ENCODE results near the gene FAM114A1. TPM values are rescaled to one million over a fixed set of nuclear protein-coding genes. Genes with fewer than 3 reads are reported as not detected.

FAM114A1 gene
- total and polyA plus RNA-seq, 2 of the 4 experiments (the other 2 are of a cell fraction) = 135 to 649 TPM

DNA sequence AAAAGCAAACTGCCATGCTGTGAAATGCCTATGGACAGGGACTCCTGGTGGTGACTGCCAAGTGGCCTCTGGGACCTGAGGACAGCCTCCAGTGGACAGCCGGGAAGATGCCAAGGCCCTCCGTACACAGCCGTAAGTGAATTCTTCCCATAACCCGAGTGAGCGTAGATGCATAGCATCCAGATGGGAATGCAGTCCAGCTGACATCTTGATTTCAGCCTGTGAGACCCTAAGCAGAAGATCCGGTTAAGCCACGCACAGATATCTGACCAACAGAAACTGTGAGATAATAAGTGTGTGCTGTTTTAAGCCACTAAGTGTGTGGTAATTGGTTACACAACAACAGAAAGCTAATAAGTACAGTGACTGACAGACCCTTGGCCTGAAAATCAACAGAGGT, 108.7 kb downstream of the FAM114A1 start:
- 94% methylated on average over 5 of the region's 7 CpGs; no CpG with 5 or more reads in 1 of the 2 experiments for WGBS, 2 experiments (ENCODE audit: extremely low coverage in 2 of 2, insufficient read length in 1 of 2)
- dilution Hi-C loops (cut with HindIII; ENCODE audit: low sequenced_read_pairs, unreplicated experiment) (no loop called here), in situ Hi-C loops (cut with MboI; ENCODE audit: low sequenced_read_pairs) (no loop called here), intact Hi-C loops (cut with micrococcal nuclease) (no loop called here)
- Histone ChIP-seq H3K4me1 (ENCODE audit: control insufficient read depth, insufficient read depth, low read length) (peaks cover 6% of the 10 kb centered on the region; the same call in 1 of the 2 replicates), H4K8ac (ENCODE audit: low read depth in 2 of 2, low read length in 2 of 2) (peak overlapping the region in 1 of 2 experiments; percentile 40; a peak in 1 of 4 replicates), H2BK120ac (ENCODE audit: low read depth, low read length) (peak overlapping the region; percentile 79), H3K9ac (ENCODE audit: low read depth, low read length) (no peak overlapping the region), H2BK15ac (ENCODE audit: low read depth, low read length) (peak overlapping the region; percentile 45; the same call in 2 of the 3 replicates), H3K23ac (ENCODE audit: low read depth, low read length) (no peak overlapping the region), H2AK5ac (ENCODE audit: low read depth, low read length) (peak overlapping the region; percentile 89), H3K4me3 (ENCODE audit: insufficient read depth, low read depth, low read length) (no peak overlapping the region), H2AFZ (replicated peaks; ENCODE audit: low read length, poor library complexity) (no peak overlapping the region), H2AK9ac (replicated peaks; ENCODE audit: low read depth, low read length, poor library complexity) (peak overlapping the region; percentile 66), H3K14ac (replicated peaks; ENCODE audit: low read depth, low read length) (no peak overlapping the region), H3K79me1 (ENCODE audit: low read depth in 1 of 2, low read length in 2 of 2) (peaks cover 0 to 3% of the 10 kb centered on the region in 2 experiments; a peak in 1 of 4 replicates), H3K4me2 (ENCODE audit: low read depth, low read length) (no peak overlapping the region), H3K9me1 (ENCODE audit: insufficient read depth, low read length) (peaks cover 7% of the 10 kb centered on the region; the same call in 1 of the 2 replicates), H3K36me3 (ENCODE audit: control insufficient read depth, insufficient read depth, low read length) (no peaks in the 10 kb centered on the region), H4K91ac (ENCODE audit: insufficient read depth, low read depth, low read length) (peak overlapping the region; percentile 76), H2BK20ac (ENCODE audit: low read depth, low read length) (peak overlapping the region; percentile 7; the same call in 1 of the 2 replicates), H3K9me3 (ENCODE audit: control insufficient read depth, insufficient read depth, low read length) (no peaks in the 10 kb centered on the region), H3K27me3 (ENCODE audit: control insufficient read depth, insufficient read depth, low read length) (no peaks in the 10 kb centered on the region), H2BK5ac (ENCODE audit: low read depth, low read length, poor library complexity, severe bottlenecking) (no peak overlapping the region), H3K56ac (ENCODE audit: extremely low read depth, insufficient read depth, low read length) (no peak overlapping the region), H4K20me1 (ENCODE audit: insufficient read depth, low read length) (no peaks in the 10 kb centered on the region), H3K18ac (ENCODE audit: low read depth, low read length) (no peak overlapping the region), H3K4ac (ENCODE audit: low read depth, low read length) (peak overlapping the region; percentile 72), H4K5ac (ENCODE audit: low read depth, low read length) (no peak overlapping the region), H3K27ac (ENCODE audit: insufficient read depth, low read length) (no peak overlapping the region)
- TF ChIP-seq MXI1 (IDR thresholded peaks at IDR 0.05; ENCODE audit: borderline replicate concordance, low read depth, low read length) (no peak), CHD1 (IDR thresholded peaks at IDR 0.05; ENCODE audit: low read depth, low read length) (no peak)
- TF ChIP-seq, protein P1, sequence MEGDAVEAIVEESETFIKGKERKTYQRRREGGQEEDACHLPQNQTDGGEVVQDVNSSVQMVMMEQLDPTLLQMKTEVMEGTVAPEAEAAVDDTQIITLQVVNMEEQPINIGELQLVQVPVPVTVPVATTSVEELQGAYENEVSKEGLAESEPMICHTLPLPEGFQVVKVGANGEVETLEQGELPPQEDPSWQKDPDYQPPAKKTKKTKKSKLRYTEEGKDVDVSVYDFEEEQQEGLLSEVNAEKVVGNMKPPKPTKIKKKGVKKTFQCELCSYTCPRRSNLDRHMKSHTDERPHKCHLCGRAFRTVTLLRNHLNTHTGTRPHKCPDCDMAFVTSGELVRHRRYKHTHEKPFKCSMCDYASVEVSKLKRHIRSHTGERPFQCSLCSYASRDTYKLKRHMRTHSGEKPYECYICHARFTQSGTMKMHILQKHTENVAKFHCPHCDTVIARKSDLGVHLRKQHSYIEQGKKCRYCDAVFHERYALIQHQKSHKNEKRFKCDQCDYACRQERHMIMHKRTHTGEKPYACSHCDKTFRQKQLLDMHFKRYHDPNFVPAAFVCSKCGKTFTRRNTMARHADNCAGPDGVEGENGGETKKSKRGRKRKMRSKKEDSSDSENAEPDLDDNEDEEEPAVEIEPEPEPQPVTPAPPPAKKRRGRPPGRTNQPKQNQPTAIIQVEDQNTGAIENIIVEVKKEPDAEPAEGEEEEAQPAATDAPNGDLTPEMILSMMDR (conservative IDR thresholded peaks at IDR 0.05; ENCODE audit: low read depth, low read length) = no peak
- ChIA-PET CTCF (no interaction called here), POLR2A (ENCODE audit: unreplicated experiment) (no interaction called here)
- ATAC-seq (ENCODE audit: low read depth) (no peak), DNase-seq (no peak)
- no TSS peak for BruUV-seq (replicated peaks)
